ENCODE measurements around the gene C19orf85. TPM values are rescaled to one million over a fixed set of nuclear protein-coding genes. Genes with fewer than 3 reads are reported as not detected.
"Not testable (repeated sequence)": the region's sequence is repeated elsewhere in the genome, so short reads cannot be mapped to it uniquely, and the experiment has no call there.

Gene C19orf85
- total RNA-seq, 3 donors from 2014 or later, result not detected

DNA sequence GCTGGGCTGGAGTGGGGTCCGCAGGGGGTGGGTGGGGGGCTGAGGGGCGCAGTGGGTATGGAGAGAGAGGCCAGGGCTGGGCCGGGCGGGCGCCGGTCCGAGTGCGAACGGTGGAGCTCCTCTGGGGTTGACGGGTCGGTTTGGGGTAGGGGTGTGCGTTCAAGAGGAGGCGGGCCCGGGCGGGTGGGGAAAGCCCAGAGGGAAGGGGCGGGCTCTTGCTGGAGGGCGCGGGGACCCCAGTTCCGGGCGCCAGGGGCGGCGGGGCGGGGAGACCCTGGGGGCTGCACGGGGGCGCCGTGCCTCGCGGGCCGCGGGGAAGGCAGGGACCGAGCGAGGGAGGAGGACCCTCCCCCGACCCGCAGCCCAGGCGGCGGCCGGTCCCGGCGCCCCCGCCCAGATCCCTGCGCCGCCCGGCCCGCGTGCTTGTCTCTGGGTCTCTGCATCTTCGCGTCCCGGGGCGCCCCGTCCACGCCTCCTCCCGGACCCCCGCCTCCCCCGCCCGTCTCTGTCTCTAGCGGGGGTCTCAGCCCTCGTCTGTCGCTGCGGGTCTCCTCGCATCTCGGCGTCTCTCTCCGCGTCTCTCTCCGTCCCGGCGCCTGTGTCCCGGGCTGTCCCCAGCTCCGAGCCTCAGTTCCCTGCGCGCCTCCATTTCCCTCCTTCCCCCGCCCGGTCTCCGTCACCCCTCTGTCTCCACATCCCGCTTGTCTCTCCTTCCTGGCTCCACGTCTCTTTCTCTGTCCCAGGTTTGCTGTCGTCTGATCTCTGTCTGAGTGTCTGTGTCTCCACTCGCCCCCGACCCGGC is 13.2 kb downstream of the C19orf85 start:
- H3K27me3 Mint-ChIP-seq (ENCODE audit: low read depth), result peaks cover 20% of the 10 kb centered on the region
- H3K36me3 Mint-ChIP-seq (ENCODE audit: insufficient read depth), result peaks cover 9% of the 10 kb centered on the region
- H3K9me3 Mint-ChIP-seq, result no peaks in the 10 kb centered on the region
- ATAC-seq (peak; percentile 38 to 41), DNase-seq (no peak)
- peak overlapping the region; percentile 56 for H3K4me3 Mint-ChIP-seq
- H3K4me1 Mint-ChIP-seq (ENCODE audit: low read depth), result peaks cover 12% of the 10 kb centered on the region

DNA sequence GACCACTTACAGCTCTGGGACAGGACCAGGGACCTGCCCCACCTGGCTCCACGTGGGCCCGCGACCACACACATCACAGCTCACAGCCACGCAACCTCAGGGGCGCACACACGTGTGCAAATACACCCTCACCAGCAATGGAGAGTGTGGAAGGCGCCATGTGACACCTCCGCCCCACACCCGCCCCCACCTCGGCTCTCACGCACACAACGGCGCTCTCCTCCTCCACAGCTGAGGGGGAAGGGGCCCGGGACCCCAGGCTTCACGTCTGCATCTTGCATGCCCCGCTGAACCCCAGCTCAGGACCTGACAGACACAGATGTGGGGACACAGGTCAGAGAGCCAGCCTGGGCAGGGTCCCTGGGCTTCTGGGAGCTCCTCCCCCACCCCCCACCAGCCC is 15.1 kb downstream of the C19orf85 start:
- Mint-ChIP-seq H3K27me3 (ENCODE audit: low read depth) (peaks cover 36% of the 10 kb centered on the region), H3K36me3 (ENCODE audit: insufficient read depth) (peaks cover 5% of the 10 kb centered on the region), H3K4me3 (no peak overlapping the region), H3K4me1 (ENCODE audit: low read depth) (peaks cover 12% of the 10 kb centered on the region), H3K9me3 (no peaks in the 10 kb centered on the region)
- DNase-seq, result no peak
- no peak for ATAC-seq

DNA sequence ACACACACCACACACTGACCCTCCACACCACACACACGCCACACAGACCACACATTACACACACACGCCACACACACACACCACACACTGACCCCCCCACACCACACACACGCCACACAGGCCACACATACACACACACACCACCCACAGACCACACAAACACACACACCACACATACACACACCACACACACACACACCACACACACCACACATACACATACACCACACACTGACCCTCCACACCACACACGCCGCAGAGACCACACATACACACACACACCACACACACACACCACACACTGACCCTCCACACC is 16.4 kb downstream of the C19orf85 start:
- H3K4me3 Mint-ChIP-seq; H3K36me3 Mint-ChIP-seq (ENCODE audit: insufficient read depth); DNase-seq; ATAC-seq; H3K9me3 Mint-ChIP-seq: not testable (repeated sequence)
- H3K27me3 Mint-ChIP-seq (ENCODE audit: low read depth), result peaks cover 44% of the 10 kb centered on the region
- H3K4me1 Mint-ChIP-seq (ENCODE audit: low read depth), result peaks cover 12% of the 10 kb centered on the region

DNA sequence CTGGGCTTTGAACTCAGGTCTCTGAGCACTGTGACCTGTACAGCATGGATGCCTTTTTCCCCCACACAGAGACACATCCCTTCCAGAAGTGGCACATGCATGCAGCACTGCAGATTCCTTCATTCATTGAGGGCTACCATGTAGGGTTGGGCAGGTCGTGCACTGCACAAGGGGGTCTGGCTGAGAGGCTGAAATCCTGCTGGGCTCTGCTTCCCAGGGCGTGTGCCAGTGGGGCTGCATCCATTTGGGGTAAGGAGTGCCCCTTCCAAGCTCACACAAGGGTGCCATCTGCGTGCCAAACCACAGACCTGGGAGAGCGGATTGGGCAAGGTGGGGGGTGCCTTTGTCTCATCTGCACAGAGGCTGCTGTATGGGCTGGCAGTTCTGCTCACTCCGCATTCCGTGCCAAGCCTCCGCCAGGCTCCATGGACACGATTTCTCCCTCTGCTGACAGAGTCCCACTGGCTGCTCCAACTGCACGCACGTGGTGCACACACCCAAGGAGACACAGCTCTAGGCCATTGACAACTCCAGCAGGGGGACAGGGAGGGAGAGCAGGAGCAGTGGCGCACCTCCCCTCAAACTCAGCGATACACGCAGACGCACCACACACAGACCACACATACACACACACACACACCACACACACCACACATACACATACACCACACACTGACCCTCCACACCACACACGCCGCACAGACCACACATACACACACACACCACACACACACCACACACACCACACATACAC is 17.0 kb downstream of the C19orf85 start:
- no peak for ATAC-seq

DNA sequence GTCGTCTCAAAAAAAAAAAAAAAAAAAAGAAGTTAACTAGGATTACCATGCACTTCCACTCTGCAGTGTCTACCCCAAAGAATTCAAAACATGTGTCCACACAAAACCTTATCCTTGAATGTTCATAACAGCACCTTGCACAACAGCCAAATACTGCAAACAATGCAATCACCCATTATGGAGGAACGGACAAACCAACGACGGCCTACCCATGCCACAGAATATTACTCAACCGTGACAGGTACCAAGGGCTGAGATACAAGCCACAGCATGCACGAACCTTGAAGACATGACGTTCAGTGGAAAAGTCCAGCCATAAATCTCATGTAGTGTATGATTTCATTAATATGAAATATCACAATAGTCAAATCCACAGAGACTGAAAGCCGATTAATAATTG is 18.5 kb downstream of the C19orf85 start:
- Mint-ChIP-seq H3K27me3 (ENCODE audit: low read depth) (peaks cover 50% of the 10 kb centered on the region), H3K4me1 (ENCODE audit: low read depth) (peaks cover 18% of the 10 kb centered on the region), H3K4me3 (no peak overlapping the region), H3K9me3 (no peaks in the 10 kb centered on the region), H3K36me3 (ENCODE audit: insufficient read depth) (no peaks in the 10 kb centered on the region)
- ATAC-seq (no peak), DNase-seq (no peak)

More for the DNA sequence above, 17.0 kb downstream of the C19orf85 start:
- H3K4me3 Mint-ChIP-seq, result no peak overlapping the region
- DNase-seq, result no peak
- no peaks in the 10 kb centered on the region for H3K36me3 Mint-ChIP-seq (ENCODE audit: insufficient read depth)
- H3K27me3 Mint-ChIP-seq (ENCODE audit: low read depth), result peaks cover 43% of the 10 kb centered on the region
- H3K9me3 Mint-ChIP-seq, result no peaks in the 10 kb centered on the region
- H3K4me1 Mint-ChIP-seq (ENCODE audit: low read depth), result peaks cover 12% of the 10 kb centered on the region

DNA sequence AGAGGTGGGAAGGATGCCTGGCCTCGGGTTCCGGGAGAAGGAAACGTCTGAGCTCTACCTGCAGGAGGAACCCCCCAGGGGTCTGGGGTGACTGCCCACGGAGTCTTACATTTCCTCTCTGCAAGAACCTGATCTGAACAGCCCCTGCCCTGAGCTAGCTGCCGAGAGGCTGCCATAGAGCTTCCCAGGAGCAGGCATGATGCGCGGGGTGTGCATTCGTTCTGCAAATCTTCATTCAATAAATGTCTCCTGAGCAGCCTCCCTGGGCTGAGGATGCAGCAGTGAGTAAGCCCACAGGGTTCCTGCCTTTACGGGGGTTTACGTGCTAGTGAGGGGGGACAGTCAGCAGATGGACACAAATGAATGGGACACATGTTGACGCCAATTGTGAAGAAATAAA is 19.9 kb downstream of the C19orf85 start:
- Mint-ChIP-seq H3K9me3 (no peaks in the 10 kb centered on the region), H3K27me3 (ENCODE audit: low read depth) (peaks cover 52% of the 10 kb centered on the region), H3K4me3 (no peak overlapping the region), H3K4me1 (ENCODE audit: low read depth) (peaks cover 22% of the 10 kb centered on the region), H3K36me3 (ENCODE audit: insufficient read depth) (no peaks in the 10 kb centered on the region)
- no peak for DNase-seq
- no peak for ATAC-seq

DNA sequence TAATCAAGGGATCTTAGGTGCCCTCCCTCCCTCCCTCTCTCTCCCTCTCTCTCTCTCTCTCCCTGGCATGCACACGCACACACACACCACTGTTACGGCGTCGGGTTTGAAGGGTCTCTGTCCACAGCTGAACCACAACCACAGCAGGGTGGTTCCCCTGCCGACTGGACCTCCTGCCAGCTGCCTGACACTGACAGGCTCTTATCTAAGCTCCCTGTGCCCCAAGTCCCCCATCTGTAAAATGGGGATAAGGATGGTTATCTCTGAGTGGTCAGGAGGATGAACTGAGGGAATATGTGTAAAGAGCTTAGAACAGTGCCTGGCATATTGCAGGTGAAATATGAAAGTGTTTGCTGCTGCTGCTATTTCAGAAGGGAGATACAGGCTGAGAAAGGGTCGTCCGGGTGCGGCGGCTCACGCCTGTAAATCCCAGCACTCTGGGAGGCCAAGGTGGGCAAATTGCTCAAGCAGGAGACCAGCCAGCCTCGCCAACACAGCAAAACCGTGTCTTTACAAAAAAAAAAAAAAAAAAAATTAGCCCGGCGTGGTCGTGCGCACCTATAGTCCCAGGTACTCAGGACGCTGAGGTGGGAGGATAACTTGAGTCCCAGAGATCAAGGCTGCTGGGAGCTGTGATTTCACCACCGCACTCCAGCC is 20.6 kb downstream of the C19orf85 start:
- DNase-seq, result no peak
- H3K27me3 Mint-ChIP-seq (ENCODE audit: low read depth), result peaks cover 59% of the 10 kb centered on the region
- H3K4me3 Mint-ChIP-seq, result no peak overlapping the region
- no peaks in the 10 kb centered on the region for H3K9me3 Mint-ChIP-seq
- no peaks in the 10 kb centered on the region for H3K36me3 Mint-ChIP-seq (ENCODE audit: insufficient read depth)
- peaks cover 22% of the 10 kb centered on the region for H3K4me1 Mint-ChIP-seq (ENCODE audit: low read depth)
- no peak for ATAC-seq

DNA sequence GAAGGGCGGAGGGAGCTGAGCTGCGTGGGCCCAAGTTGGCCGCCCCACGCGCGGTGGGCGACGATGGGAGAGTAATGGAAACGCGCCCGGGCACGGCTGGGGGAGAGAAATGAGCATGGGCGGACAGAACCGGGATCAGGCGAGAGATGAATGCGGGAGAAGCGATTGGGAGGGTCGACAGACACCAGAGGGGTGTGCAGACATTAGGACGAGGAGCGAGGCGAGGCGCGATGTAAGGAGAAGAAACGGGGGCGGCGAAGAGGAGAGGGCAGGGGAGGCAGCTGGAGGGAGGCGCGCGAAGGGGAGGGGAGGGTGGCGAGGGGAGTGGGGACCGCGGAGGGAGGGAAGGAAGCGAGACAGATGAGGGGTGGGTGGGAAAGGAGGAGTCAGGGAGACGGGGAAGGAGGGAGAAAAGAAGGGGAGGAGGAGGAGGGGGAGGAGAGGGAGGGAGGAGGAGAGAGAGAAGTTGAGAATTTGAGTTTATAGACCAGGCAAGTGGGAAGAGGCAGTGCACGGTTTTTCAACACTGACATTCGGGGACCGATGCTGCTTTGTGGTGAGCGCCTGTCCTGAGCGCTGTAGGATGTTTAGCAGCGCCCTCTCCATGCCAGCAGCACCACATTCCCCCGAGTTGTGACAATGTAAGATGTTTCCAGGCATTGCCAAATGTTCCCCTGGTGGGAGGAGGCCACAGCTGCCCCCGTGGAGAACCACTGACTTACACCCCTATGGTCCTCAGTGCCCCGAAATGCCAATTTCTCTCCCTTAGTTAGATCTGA is 21.3 kb downstream of the C19orf85 start, which contains the start of gene SHISA7:
Gene SHISA7 (minus strand): TSS at position 256 of the 779 bp plus-strand sequence. CDS start 437 bp downstream, outside the sequence.
- Mint-ChIP-seq H3K4me3 (peak within 1 kb of the TSS; percentile 26), H3K9me3 (no peaks in the 10 kb centered on the region), H3K4me1 (ENCODE audit: low read depth) (peaks cover 22% of the 10 kb centered on the region), H3K27me3 (ENCODE audit: low read depth) (peaks cover 67% of the 10 kb centered on the region), H3K36me3 (ENCODE audit: insufficient read depth) (no peaks in the 10 kb centered on the region)
- no peak for DNase-seq
- ATAC-seq, result no peak

DNA sequence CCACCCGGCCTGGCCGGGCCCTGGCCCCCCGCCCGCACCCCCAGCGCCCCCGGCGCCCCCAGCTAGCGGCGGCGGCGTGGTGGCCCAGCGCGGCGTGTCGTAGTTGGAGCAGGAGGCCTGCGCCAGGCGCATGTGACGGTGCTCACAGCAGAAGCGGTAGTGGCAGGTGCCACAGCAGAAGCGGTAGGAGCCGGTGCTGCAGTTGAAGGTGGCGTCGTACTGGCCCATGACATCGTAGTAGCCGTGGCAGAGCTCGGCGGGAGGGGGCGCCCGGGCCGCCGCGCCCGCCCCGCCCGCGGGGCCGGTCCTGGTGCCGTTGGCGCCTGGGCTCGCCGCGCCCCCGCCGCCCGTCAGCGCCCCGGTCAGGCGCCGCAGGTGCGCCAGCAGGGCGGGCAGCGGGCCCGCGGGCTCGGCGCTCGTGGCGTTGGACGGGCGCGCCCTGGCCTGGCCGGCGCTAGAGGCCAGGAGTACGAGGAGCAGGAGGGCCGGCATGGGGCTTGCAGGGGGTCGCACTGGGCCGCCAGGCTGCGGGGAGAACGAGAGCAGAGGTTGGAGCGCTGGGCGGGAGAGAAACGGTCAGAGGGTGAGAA is 22.1 kb downstream of the C19orf85 start:
- ATAC-seq (peak; percentile 53 to 55), DNase-seq (no peak)
- H3K9me3 Mint-ChIP-seq, result no peaks in the 10 kb centered on the region
- H3K36me3 Mint-ChIP-seq (ENCODE audit: insufficient read depth), result no peaks in the 10 kb centered on the region
- H3K27me3 Mint-ChIP-seq (ENCODE audit: low read depth), result peaks cover 71% of the 10 kb centered on the region
- no peak overlapping the region for H3K4me3 Mint-ChIP-seq
- H3K4me1 Mint-ChIP-seq (ENCODE audit: low read depth), result peaks cover 22% of the 10 kb centered on the region

DNA sequence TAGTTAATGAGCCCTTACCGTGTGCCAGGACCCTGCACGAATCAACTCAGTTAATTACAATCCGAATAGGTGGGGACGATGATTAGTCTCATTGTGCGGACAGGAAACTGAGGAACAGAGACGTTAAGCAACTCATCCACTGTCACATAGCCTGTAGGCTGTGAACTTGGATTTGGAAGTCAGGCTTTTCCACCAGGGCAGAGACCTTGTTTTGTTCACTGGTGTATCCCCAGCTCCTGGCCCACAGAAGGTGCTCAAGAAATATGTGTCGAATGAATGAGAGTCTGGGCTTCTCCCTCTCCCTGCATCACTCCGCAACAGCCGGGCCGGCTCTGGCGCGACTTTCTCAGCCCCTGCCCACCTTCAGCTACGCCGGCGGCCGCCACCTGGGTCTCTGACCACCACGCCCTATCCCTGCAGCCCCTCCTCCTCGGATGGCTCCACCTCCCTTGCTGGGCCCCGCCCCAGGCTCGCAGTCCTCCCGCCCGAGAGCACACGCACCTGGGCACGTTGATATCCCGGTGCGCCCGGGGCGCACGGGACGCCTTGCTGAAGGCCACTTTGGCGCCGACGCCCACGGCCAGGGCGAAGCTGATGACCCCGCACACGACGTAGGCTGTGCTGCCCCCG is 22.7 kb downstream of the C19orf85 start:
- no peak for DNase-seq
- Mint-ChIP-seq H3K9me3 (no peaks in the 10 kb centered on the region), H3K4me3 (peak overlapping the region; percentile 7), H3K4me1 (ENCODE audit: low read depth) (peaks cover 22% of the 10 kb centered on the region), H3K36me3 (ENCODE audit: insufficient read depth) (no peaks in the 10 kb centered on the region), H3K27me3 (ENCODE audit: low read depth) (peaks cover 77% of the 10 kb centered on the region)
- peak; percentile 34 to 45 for ATAC-seq

DNA sequence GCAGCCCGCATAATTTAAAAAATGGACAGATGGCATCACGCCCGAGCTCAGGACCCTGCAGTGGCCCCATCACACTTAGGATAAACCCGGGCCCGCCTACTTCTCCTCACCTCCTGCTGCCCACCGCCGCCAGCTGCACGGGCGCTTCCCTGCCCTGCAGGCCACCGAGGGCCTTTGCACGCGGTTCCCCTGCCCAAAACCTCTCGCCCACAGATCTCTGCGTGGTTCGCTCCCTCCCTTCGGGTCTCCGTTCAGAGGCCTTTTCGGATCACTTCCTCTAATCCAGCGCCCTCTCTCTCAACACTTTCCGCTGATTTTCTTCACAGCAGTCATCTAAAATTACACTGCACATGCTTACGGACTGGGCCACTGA is 23.2 kb downstream of the C19orf85 start:
- no peak for DNase-seq
- Mint-ChIP-seq H3K9me3 (no peaks in the 10 kb centered on the region), H3K4me3 (peak overlapping the region; percentile 7), H3K27me3 (ENCODE audit: low read depth) (peaks cover 80% of the 10 kb centered on the region), H3K4me1 (ENCODE audit: low read depth) (peaks cover 22% of the 10 kb centered on the region), H3K36me3 (ENCODE audit: insufficient read depth) (no peaks in the 10 kb centered on the region)
- ATAC-seq, result no peak

DNA sequence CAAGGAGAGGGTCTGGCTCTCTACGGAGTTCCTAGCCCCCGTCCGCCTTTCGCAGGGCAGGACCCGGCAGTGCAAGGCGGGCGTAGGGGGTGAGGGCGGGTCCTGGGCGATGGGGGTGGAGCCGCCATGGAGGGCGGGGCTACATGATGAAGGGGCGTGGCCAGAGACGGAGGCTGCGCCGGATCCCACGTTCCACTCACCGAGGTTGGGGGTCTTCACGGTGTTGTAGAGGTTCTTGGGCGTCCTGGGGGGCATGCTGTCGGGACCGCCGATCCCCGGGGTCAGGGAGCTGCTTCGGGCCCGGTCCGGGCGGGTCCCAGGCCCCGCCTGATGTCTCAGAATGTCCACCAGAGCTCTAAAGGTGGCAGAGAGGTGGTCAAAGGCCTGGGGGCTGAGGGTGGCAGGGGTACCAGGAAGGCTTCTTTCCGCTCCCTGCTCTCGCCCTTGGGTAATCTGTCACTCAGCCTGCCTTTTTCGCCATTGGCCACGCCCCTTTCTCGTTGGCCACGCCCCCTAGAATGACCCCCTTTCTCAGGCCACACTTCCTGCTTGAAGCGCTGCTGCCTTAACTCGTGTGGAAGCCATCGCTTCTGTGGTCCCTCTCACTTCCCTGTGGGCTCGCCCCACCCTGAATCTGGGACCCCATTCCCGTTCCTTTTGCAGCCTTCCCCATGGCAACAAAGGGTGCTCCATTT is 24.0 kb downstream of the C19orf85 start:
- Mint-ChIP-seq H3K9me3 (no peaks in the 10 kb centered on the region), H3K4me1 (ENCODE audit: low read depth) (peaks cover 22% of the 10 kb centered on the region), H3K27me3 (ENCODE audit: low read depth) (peaks cover 74% of the 10 kb centered on the region), H3K4me3 (peak overlapping the region; percentile 0), H3K36me3 (ENCODE audit: insufficient read depth) (no peaks in the 10 kb centered on the region)
- ATAC-seq (no peak), DNase-seq (no peak)

DNA sequence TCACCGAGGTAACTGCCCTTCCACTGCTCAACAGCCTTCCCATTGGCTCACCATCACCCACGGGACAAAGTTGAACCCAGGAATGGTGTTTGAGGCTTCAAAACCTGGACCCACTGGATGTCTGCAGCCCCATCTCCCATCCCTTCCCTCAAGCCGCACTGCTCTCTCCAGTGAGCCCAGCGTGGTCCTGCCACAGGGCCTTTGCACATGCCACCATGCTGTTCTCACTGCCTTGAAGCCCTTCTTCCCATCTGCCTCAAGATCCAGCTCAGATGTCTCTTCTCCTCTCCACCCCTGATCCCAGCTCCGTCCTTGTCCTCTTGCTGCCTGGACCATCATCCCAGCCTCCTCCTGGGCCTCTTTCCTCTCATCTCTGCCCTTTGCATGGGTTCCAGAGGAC is 25.5 kb downstream of the C19orf85 start:
- DNase-seq (no peak), ATAC-seq (no peak)
- Mint-ChIP-seq H3K4me3 (no peak overlapping the region), H3K27me3 (ENCODE audit: low read depth) (peaks cover 60% of the 10 kb centered on the region), H3K4me1 (ENCODE audit: low read depth) (peaks cover 22% of the 10 kb centered on the region), H3K9me3 (no peaks in the 10 kb centered on the region), H3K36me3 (ENCODE audit: insufficient read depth) (no peaks in the 10 kb centered on the region)

Data from activated T-cell treated with anti-CD3 and anti-CD28 coated beads, Interleukin-2, amount 50 U/mL, for 4 hours (primary cell).